ENCODE data around the gene PRTG.
"Not testable (repeated sequence)": the region's sequence is repeated elsewhere in the genome, so short reads cannot be mapped to it uniquely, and the experiment has no call there.

The PRTG gene

GRCh38 chr15:55694652-55695150 lies 48.3 kb downstream of the PRTG start:
- no peak for DNase-seq

GRCh38 chr15:55693116-55693515 lies 49.8 kb downstream of the PRTG start:
- DNase-seq: not testable (repeated sequence)

- DNase-seq: no peak
These were observed 55.2 kb downstream of the PRTG start for GRCh38 chr15:55687792-55688191.

GRCh38 chr15:55685286-55685685 lies 57.7 kb downstream of the PRTG start:
- DNase-seq: no peak

- no peak for DNase-seq
These were observed 59.6 kb downstream of the PRTG start for GRCh38 chr15:55683376-55683775.

- DNase-seq: no peak
These were observed 61.3 kb downstream of the PRTG start for GRCh38 chr15:55681631-55682030.

- no peak for DNase-seq
These were observed 66.4 kb downstream of the PRTG start for GRCh38 chr15:55676507-55676906.

GRCh38 chr15:55673287-55673686 lies 69.7 kb downstream of the PRTG start:
- DNase-seq: no peak

- DNase-seq: no peak
These were observed 73.7 kb downstream of the PRTG start for GRCh38 chr15:55669270-55669669.

GRCh38 chr15:55665605-55666227 lies 77.2 kb downstream of the PRTG start:
- DNase-seq: no peak

- no peak for DNase-seq
These were observed 81.5 kb downstream of the PRTG start for GRCh38 chr15:55661428-55661827.

GRCh38 chr15:55660153-55660552 lies 82.8 kb downstream of the PRTG start:
- no peak for DNase-seq

- no peak for DNase-seq
These were observed 83.5 kb downstream of the PRTG start for GRCh38 chr15:55659481-55659880.

- DNase-seq: no peak
These were observed 84.1 kb downstream of the PRTG start for GRCh38 chr15:55658886-55659285.

GRCh38 chr15:55654561-55655031 lies 88.4 kb downstream of the PRTG start:
- no peak for DNase-seq

GRCh38 chr15:55652909-55653495 lies 90.0 kb downstream of the PRTG start:
- no peak for DNase-seq

GRCh38 chr15:55652359-55652758 lies 90.6 kb downstream of the PRTG start:
- DNase-seq: no peak

- DNase-seq: no peak
These were observed 93.9 kb downstream of the PRTG start for GRCh38 chr15:55649058-55649423.

GRCh38 chr15:55638764-55639163 lies 104.2 kb downstream of the PRTG start:
- DNase-seq: no peak

- DNase-seq: no peak
These were observed 105.9 kb downstream of the PRTG start for GRCh38 chr15:55637086-55637485.

- no peak for DNase-seq
These were observed 109.2 kb downstream of the PRTG start for GRCh38 chr15:55633731-55634130.

GRCh38 chr15:55632434-55632833 lies 110.5 kb downstream of the PRTG start:
- DNase-seq: no peak

GRCh38 chr15:55630858-55631257 lies 112.1 kb downstream of the PRTG start:
- DNase-seq: no peak

GRCh38 chr15:55628369-55628730 lies 114.6 kb downstream of the PRTG start:
- DNase-seq: no peak

Data from activated CD4-positive, alpha-beta T cell treated with anti-CD3 and anti-CD28 coated beads for 4 hours (primary cell).